Measurements from ENCODE around the gene GPATCH1.

DNA sequence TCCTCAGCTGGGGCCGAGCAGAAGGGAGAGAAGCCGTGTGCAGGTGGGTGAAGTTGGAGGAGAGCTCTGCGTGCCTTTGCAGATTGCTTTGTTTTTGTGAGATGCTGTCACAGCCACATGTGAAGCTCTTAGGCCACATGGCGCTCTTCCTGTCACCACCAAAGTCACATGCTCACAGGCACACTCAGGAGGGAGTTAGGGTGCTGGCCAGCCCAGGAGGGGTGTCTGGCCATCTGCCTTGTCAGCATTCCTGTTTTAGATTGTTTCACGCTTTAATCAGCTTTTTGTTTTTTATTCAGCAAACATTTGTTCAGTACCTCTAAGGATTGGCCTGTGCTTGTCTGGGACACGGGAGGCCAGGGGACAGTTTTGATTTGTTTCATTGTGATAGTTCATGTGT is 21.9 kb downstream of the GPATCH1 start:
- no peak for TF ChIP-seq POLR2AphosphoS5 (IDR thresholded peaks at IDR 0.05)
- TF ChIP-seq CTCF (IDR thresholded peaks at IDR 0.05): no peak
- TF ChIP-seq POLR2A (IDR thresholded peaks at IDR 0.05): no peak

All from prostate gland (tissue), 2 donors.